Thyroid gland (tissue), 4 donors: ENCODE results near the gene LYPD8. TPM values are rescaled to one million over a fixed set of nuclear protein-coding genes. Genes with fewer than 3 reads are reported as not detected.

ENCODE experiments used
- DNase-seq, 2 donors: peaks; one replicate each; pipeline ENCODE4 v3.0.0-alpha.2; 2019
- H3K27ac ChIP-seq, 3 donors: fragments of 200-600 bp; sonication (generic); 1 replicate in 2 of 3; 2 replicates in 1 of 3; pipeline ENCODE4 v1.5.1; 2016 to 2019; ENCODE audit warnings: mild to moderate bottlenecking in 1 of 3, moderate library complexity in 1 of 3
- H3K27me3 ChIP-seq: fragments of 200-600 bp; sonication (generic); one replicate; pipeline ENCODE4 v1.5.1; 2019
- H3K36me3 ChIP-seq, 2 donors: fragments of 200-600 bp; sonication (generic); one replicate each; pipeline ENCODE4 v1.5.1; 2016 to 2019
- H3K4me1 ChIP-seq, 2 donors: fragments of 200-600 bp; sonication (generic); one replicate each; pipeline ENCODE4 v1.5.1; 2017 to 2019
- H3K4me3 ChIP-seq, 3 donors: fragments of 200-600 bp; sonication (generic); replicated peaks in 1 of 3; 1 replicate in 2 of 3; 2 replicates in 1 of 3; pipeline ENCODE4 v1.5.1; 2016; ENCODE audit warnings: mild to moderate bottlenecking in 1 of 3
- H3K9me3 ChIP-seq: fragments of 200-600 bp; sonication (generic); one replicate; pipeline ENCODE4 v1.5.1; 2017
- CTCF ChIP-seq, 6 experiments: fragments of 200-600 bp in 3 of 6; fragments of 450-650 bp in 3 of 6; sonication (generic) in 3 of 6; IDR thresholded peaks; one replicate each; pipeline ENCODE4 v1.5.1; 2016 to 2019; ENCODE audit warnings: antibody characterized with exemption in 6 of 6, mild to moderate bottlenecking in 2 of 6, inconsistent platforms in 1 of 6, moderate library complexity in 1 of 6
- POLR2A ChIP-seq, 2 donors: fragments of 450-650 bp; IDR thresholded peaks; one replicate each; pipeline ENCODE4 v1.6.1; 2017; ENCODE audit warnings: antibody characterized with exemption in 2 of 2, mild to moderate bottlenecking in 2 of 2, moderate library complexity in 1 of 2
- WGBS, 2 donors: methylation state at CpG; one replicate each; pipeline ENCODE4 v1.1.5; 2017; 5-methylcytosine and 5-hydroxymethylcytosine counted together
- intact Hi-C: fragments of 100-400 bp; cut with DNase I; formaldehyde crosslinking; loops from one replicate; pipeline ENCODE4 v1.15.1; 2023
- total RNA-seq, 4 donors: library from RNA; depleted of rRNA; stranded (reverse); fragments of >200 nt; gene quantifications; one replicate each; pipeline ENCODE4 v1.2.3, GENCODE V29; 2016

The LYPD8 gene
- total RNA-seq, 4 donors from 2014 or later = not detected

GRCh38 chr1:248788327-248788726 lies 32.8 kb upstream of the LYPD8 start:
- DNase-seq = no peak
- 77 to 79% methylated on average over 3 of the region's 3 CpGs for WGBS, 2 donors

GRCh38 chr1:248787430-248787829 lies 31.9 kb upstream of the LYPD8 start:
- TF ChIP-seq CTCF (IDR thresholded peaks at IDR 0.05) (no peak), POLR2A (IDR thresholded peaks at IDR 0.05) (no peak)
- Histone ChIP-seq H3K4me3 (no peak overlapping the region), H3K36me3 (no peaks in the 10 kb centered on the region), H3K27me3 (no peaks in the 10 kb centered on the region), H3K27ac (no peak overlapping the region), H3K4me1 (no peaks in the 10 kb centered on the region), H3K9me3 (no peaks in the 10 kb centered on the region)
- intact Hi-C loops = no loop called here
- 91 to 92% methylated on average over 4 of the region's 4 CpGs for WGBS, 2 donors
- no peak for DNase-seq

More at GRCh38 chr1:248788327-248788726, 32.8 kb upstream of the LYPD8 start:
- TF ChIP-seq POLR2A (IDR thresholded peaks at IDR 0.05) = no peak
- TF ChIP-seq CTCF (IDR thresholded peaks at IDR 0.05) = no peak
- Histone ChIP-seq H3K36me3 (no peaks in the 10 kb centered on the region), H3K27ac (no peak overlapping the region), H3K9me3 (no peaks in the 10 kb centered on the region), H3K4me3 (no peak overlapping the region), H3K4me1 (no peaks in the 10 kb centered on the region), H3K27me3 (no peaks in the 10 kb centered on the region)
- intact Hi-C loops = no loop called here

DNA sequence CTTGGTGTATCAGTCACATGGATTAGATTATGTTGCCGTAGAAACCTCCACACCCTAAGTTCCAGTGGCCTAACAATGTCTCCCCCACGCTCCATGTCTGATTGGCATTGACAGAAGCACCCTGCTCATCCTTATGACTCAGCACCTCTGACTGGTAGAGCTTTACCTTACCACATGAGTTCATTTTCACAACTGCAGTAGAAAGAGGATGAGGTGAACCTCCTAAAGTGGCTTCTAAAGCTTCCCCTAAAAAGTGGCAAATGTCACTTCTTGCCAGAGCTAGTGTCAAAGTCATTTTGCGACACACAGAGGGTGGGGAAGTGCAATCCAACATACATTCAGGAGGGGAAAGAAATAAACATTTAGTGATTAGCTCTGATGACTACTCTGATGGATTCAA lies 30.6 kb upstream of the LYPD8 start:
- H3K4me1 ChIP-seq = no peaks in the 10 kb centered on the region
- DNase-seq = no peak
- no peaks in the 10 kb centered on the region for H3K9me3 ChIP-seq
- TF ChIP-seq POLR2A (IDR thresholded peaks at IDR 0.05) (no peak), CTCF (IDR thresholded peaks at IDR 0.05) (no peak)
- H3K4me3 ChIP-seq = no peak overlapping the region
- H3K36me3 ChIP-seq = no peaks in the 10 kb centered on the region
- H3K27ac ChIP-seq = no peak overlapping the region
- WGBS, 2 donors = 82 to 89% methylated on average over 3 of the region's 3 CpGs
- no peaks in the 10 kb centered on the region for H3K27me3 ChIP-seq
- intact Hi-C loops = no loop called here

DNA sequence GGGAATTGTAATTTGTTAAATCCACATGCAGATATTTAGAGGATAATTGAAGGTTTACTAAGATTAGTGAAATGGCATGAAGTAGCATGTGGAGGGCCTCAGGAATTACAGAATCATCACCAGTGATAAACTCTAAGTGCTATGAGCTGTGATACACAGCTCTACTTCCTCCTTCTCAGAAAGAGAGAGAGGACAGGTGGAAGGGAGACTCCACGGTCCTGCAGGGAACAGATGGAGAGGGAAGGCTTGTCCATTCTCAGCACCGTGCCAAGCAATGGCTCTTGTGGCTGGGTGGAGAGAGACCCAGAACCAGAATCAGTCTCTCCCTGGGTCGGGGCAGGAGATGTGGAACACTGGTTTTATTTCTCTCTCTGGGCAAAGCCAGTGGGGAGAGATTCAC lies 27.8 kb upstream of the LYPD8 start:
- H3K27ac ChIP-seq = no peak overlapping the region
- H3K27me3 ChIP-seq = no peaks in the 10 kb centered on the region
- DNase-seq = no peak
- H3K9me3 ChIP-seq = no peaks in the 10 kb centered on the region
- no peaks in the 10 kb centered on the region for H3K36me3 ChIP-seq
- intact Hi-C loops = no loop called here
- WGBS, 2 donors = 59 to 65% methylated on average over 2 to 3 of the region's 3 CpGs
- no peak overlapping the region for H3K4me3 ChIP-seq
- TF ChIP-seq POLR2A (IDR thresholded peaks at IDR 0.05) (no peak), CTCF (IDR thresholded peaks at IDR 0.05) (no peak)
- no peaks in the 10 kb centered on the region for H3K4me1 ChIP-seq

DNA sequence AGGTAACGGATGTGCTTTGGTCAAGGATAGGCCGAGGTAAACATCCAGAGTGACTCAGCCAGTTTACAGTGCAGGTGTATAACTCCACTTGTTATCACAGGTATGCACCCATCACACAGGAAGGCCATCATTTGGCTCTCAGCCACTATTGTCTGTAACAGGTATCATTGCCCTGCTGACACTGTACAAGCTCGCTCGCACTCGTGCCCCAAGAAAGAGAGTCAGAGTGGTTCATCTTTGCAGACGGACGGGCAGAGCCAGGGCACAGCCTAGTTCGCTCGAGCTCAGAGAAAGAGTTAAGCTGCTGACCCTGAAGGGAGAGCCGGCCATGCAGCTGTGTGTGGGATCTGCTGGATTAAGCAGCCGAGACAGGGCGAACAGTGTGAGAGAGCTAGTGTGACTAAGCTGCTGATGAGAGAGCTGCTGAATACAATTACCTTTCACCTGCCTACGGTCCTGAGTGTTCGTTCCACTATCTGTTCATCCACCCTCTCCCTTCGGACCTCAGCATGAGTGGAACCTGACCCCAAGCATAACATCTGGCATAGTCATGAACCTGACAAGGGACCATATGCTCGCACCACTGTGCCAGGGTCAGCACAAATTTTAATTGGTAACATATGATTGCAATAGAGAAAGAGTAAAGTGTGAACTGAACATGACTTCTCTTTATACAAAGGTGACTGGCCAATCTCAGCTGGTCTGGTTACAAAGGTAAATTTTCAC lies 27.0 kb upstream of the LYPD8 start:
- H3K27ac ChIP-seq = no peak overlapping the region
- no peaks in the 10 kb centered on the region for H3K27me3 ChIP-seq
- no peak overlapping the region for H3K4me3 ChIP-seq
- H3K4me1 ChIP-seq = no peaks in the 10 kb centered on the region
- WGBS, 2 donors = 74 to 79% methylated on average over 16 of the region's 16 CpGs
- no peaks in the 10 kb centered on the region for H3K36me3 ChIP-seq
- DNase-seq = no peak
- intact Hi-C loops = no loop called here
- TF ChIP-seq CTCF (IDR thresholded peaks at IDR 0.05) = no peak
- no peaks in the 10 kb centered on the region for H3K9me3 ChIP-seq
